ENCODE measurements around the gene PDP2.
"Not testable (repeated sequence)": the region's sequence is repeated elsewhere in the genome, so short reads cannot be mapped to it uniquely, and the experiment has no call there.

PDP2 gene

DNA sequence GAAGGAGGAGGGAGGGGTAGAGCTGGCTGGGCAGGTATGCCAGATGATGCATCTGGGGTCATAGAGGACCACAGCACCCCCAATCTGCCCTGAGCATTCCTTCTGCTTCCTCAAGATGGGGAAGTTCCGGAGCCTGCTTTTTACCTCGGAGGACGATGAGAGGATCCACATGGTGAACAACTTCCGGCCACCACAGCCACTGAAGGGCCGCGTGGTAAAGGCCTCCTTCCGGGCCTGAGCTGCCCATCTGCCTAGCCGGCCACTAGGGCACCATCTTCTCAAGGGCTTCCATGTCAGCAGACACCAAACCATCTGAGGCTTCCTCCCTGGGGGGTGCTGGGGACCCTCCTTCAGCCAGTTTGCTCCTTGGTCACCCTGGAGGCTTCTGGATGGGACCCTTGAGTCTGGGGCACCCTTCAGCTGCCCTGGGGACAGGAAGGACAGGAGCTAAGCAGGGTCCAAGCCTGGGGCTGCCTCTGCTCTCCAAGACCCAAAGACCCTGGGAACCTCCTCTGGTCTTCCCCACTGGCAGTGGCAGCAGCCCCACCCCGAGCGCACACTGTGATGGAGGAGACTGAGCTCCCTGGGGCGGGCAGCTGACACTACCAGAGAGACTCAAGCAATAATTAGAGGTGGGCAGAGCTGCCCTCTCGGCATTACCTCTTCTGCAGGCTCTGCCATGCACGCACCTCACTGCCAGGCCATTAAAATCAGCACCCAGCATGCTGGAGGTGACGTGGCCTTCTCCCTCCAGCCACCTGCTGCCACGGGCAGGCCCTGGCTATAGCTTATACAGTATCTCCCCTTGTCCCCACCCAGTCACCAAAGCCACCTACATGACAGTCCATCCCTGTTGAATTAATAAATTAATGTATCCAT lies 26.8 kb upstream of the PDP2 start:
- no peak for DNase-seq (ENCODE audit: extremely low read depth in 1 of 2, low read depth in 1 of 2)

DNA sequence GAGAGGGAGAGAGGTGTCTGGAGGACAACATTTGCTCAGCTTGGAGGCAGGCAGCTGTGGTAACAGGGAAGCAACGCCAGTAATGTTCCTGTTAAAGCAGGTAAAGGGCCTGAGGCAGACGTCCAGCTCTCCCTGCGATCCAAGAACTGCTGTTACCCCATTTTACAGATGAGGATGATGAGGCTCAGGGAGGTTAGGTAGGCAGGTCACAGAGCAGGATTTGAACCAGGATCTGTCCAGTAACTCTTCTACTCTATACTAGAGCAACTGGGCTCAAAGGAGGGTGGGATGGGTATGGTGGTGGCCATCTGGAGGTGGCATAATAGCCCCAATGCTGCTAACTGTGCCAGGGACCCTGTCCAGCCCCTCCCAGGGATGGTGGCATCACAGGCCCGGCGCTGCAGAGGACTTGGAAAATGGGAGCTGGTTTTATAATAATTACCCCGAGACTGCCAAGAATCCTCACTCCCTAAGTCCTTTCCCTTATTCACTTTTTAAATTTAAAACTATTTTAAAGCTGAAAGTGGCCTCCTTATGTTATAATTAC lies 24.1 kb upstream of the PDP2 start:
- DNase-seq (ENCODE audit: extremely low read depth in 1 of 2, low read depth in 1 of 2) = no peak

DNA sequence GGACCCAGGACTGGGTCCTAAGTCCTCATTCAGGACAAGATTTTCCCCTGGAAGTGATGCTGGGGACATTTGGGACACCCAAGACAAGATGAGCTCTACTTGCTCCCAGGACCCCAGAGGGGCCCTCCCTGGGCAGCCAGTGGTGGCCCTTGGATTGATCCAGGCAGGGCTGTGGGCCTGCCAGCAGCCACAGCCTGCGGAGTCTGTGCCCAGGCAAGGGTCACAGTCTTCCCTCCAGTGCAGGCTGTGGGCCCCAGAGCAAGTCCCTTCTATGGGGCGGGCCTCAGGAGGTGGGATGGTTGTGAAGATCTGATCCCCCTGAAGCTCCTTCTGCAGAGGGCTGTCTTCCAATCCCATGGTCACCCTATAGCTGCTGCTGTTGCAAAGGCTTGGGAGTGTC lies 23.5 kb upstream of the PDP2 start:
- no peak for DNase-seq (ENCODE audit: extremely low read depth in 1 of 2, low read depth in 1 of 2)

DNA sequence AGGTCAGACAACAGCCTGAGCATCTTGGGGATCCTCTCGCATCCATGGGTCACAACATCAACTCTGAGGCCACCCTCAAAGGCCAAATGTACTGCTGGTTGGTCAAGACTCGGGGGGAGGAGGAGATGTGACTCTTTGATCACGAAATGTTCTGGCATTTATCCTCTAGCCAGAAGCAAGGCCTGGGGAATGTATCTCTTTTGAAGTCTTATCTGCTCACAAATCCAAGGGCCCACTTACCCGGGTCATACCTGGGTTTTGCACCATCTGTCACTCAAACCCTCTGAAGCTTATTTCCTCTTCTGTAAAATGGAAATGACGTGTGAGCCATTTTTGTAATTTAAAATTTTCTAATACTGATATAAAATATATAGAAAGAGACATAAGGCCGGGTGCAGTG lies 22.9 kb upstream of the PDP2 start:
- DNase-seq (ENCODE audit: extremely low read depth in 1 of 2, low read depth in 1 of 2) = no peak

DNA sequence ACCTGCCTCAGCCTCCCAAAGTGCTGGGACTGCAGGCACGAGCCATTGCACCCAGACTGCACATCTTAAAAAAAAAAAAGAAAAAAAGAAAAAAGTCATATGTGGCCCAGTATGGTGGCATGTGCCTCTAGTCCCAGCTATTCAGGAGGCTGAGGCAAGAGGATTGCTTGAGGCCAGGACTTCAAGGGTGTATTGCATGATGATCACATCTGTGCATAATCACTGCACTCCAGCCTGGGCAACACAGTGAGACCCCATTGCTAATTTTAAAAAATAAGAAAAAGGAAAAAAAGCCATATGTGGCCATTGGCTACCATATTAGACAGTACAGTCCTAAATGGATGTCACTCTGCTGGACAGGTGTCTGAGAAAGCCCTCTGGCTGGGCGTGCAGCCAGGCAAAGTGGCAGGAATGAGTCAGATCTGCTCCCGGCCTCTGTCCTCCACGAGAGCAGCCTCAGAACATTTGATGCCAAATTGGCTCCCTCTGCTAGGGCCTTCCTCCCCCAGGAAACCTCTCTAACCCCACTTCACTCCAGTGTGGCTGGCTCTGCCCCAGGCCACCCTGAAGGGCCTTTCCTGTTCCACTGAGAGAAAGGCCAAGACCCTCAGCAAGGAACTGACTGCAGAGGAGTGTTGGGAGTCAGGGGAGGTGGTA lies 21.4 kb upstream of the PDP2 start:
- DNase-seq (ENCODE audit: extremely low read depth in 1 of 2, low read depth in 1 of 2) = no peak

DNA sequence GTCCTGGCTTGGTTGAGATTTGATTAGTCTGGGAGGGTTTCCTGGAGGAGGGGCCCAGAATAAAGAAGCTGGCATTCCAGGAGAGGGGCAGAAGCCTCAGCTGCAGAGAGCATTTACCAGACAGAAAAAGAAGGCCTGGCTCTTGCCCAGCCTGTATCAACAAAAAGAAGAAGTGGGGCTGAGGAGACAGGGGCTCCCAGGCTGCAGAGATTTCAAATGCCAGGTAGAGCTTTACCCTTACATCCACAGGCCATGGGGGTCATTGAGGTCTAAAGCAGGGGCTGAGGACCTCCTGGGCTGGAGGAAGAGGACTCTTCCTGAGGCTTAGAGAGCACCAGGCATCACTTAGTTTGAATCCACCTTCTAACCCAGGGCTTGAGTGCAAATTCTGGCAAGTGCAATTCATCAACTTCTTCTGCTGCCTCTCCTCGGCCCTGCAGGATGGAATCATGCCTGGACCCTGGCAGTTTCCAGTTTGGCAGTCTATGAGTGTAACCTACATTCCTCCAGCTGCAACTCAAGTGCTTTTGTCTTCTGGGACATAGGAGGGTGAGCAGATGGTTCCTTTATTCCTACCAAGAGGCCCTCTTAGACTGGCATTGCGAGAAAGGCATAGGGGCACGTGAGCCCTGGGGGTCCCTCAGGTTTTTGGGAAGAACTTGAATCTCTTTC lies 20.8 kb upstream of the PDP2 start:
- no peak for DNase-seq (ENCODE audit: extremely low read depth in 1 of 2, low read depth in 1 of 2)

DNA sequence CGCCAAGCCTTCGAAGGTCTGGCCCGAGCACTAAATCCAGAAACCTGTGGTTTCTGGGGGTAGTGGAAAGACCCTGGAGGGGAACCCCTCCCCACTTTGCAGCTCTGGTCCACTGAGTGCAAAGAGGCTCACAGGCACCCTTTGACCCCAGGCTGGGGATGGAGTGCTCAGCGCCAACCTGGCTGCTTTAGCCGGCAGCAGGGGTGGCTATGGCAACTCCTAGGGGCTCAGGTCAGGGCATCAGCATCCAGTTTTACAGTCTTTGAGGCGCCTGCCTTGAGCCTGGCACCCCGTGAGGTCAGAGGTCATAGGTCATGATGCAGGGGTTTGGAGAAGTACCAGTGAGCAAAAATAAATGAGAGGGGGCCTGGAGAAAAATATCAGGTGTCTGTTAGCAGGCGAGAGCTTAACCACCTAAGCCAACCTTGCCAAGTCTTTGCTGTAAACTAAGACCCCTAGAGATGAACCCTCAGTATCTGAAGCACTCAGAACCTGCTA lies 18.2 kb upstream of the PDP2 start:
- DNase-seq (ENCODE audit: extremely low read depth in 1 of 2, low read depth in 1 of 2) = no peak

DNA sequence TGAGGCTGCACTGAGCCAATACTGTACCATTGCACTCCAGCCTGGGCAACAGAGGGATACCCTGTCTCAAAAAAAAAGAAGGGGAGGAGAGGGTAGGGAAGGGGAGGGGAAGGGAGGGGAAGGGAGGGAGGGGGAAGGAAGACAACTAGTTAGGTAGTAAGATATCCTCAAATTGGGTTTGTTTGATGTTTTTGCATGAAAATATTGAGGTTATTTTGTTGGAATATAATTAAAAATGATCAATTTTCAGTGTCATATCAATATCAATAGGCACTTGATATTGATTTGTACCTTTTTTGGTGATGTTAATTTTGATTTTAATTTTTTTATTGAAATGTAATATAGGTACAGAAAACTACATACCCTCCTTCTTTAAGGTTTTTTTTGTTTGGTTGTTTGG lies 16.6 kb upstream of the PDP2 start:
- DNase-seq (ENCODE audit: extremely low read depth in 1 of 2, low read depth in 1 of 2) = no peak

DNA sequence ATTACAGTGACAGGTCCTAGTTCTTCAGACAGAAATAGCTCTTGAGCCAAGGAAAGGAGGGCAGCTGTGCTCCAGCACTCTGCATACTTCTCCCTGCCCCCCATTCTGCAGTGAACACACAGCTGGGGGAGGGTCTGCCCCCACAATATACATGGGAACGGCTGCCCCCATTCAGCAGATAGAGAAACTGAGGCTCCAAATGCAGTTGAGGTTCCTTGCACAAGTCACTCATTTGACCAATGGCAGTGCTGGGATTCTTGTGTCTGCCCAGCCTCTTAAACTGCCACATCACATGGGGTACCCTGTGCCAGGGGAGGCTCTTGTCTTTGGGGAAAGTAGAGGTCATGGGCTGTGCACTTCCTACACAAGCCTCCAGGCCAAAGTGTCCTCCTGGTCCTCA lies 10.9 kb upstream of the PDP2 start:
- no peak for DNase-seq (ENCODE audit: extremely low read depth in 1 of 2, low read depth in 1 of 2)

DNA sequence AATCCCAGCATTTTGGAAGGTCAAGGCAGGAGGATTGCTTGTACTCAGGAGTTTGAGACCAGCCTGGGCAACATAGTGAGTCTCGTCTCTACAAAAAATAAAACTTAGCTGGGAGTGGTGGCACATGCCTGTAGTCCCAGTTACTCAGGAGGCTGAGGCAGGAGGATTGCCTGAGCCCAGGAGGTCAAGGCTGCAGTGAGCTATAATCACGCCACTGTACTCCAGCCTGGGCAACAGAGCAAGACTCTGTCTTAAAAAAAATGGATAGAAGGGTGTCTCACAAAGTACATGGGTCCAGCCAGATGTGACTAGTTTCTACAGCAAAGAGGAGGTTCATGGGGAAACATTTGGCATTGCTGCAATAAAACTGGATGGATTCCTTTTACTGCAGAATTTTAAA lies 9.0 kb upstream of the PDP2 start:
- not testable (repeated sequence) for DNase-seq (ENCODE audit: extremely low read depth in 1 of 2, low read depth in 1 of 2)

DNA sequence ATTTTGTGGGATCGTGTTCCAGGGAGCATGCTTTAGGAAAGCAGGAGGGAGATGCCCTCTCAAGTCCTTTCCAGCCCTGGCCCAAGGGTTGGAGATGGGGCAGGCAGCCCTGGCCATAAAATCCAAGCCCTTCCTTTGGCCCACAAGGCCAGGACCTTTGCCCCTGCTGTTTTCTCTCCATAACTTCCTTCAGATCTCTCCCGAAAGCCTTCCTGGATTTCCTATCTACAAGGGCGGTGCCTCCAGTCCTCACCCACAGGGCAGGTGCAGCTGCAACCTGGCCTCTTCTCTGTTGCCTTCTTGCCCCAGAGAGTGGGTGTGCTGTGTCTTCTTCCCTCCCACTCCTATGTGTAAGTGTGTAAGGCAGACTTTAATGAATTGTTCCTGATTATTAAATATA lies 8.5 kb upstream of the PDP2 start:
- DNase-seq (ENCODE audit: extremely low read depth in 1 of 2, low read depth in 1 of 2) = no peak

DNA sequence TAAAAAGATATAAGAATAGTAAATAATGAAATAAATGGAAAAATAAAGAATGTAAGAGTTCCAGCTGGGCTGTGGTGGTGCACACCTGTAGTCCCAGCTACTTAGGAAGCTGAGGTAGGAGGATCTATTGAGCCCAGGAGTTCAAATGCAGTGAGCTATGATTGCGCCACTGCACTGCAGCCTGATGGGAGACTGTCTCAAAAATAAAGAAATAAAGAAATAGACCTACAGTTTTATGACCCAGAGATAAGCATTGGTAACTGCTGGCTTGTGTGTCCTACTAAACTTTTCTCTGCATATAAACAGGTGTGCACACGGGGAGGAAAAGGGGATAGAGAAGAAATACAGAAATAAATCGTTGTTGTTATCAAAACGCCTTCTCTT lies 7.8 kb upstream of the PDP2 start:
- no peak for DNase-seq (ENCODE audit: extremely low read depth in 1 of 2, low read depth in 1 of 2)

DNA sequence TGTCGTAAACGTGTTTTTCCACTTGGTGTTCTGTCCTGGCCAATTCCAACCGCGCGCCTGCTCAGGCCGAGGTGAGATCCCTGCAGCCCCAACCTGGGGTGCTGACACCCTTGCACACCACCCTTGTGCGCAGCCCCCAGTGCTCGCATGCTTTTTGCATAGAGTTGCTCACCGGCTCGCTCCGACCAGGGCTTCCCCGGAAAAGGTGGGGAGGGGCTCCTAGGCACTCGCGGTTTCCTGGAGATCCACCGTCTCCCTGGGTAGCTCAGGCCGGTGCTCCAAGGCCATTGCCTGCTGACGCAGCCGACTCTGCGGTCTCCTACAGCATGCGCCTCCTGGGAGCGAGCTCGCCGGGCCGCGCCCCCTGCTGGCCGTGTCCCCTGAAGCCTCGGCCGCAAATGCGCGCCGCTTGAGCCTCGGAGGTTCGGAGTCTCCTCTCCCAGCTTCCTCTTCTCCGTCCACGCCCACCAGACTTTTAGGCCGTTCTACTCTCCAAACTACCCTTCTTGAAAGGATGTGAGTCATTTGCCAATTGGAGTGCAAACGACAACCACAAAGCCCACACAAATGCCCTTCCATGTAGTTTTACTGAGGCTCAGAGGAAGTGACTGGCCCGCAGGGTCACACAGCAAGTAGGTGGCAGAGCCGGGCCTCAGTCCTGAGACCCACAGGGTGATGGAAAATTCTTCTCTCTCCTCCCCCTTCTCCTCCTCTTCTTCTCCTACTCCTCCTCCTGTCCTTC lies 7.2 kb upstream of the PDP2 start:
- DNase-seq (ENCODE audit: extremely low read depth in 1 of 2, low read depth in 1 of 2) = peak; percentile 75 to 82

DNA sequence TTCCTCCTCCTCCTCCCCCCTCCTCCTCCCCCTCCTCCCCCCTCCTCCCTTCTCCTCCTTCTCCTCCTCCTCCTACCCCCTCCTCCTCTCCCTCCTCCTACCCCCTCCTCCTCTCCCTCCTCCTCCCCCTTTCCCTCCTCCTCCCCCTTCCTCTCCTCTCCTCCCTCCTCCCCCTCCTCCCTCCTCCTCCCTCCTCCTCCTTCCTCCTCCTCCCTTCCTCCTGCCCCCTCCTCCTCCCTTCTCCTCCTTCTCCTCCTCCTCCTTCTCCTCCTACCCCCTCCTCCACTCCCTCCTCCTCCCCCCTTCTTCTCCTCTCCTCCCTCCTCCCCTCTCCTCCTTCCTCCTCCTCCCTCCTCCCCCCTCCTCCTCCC lies 6.6 kb upstream of the PDP2 start:
- DNase-seq (ENCODE audit: extremely low read depth in 1 of 2, low read depth in 1 of 2) = no peak

DNA sequence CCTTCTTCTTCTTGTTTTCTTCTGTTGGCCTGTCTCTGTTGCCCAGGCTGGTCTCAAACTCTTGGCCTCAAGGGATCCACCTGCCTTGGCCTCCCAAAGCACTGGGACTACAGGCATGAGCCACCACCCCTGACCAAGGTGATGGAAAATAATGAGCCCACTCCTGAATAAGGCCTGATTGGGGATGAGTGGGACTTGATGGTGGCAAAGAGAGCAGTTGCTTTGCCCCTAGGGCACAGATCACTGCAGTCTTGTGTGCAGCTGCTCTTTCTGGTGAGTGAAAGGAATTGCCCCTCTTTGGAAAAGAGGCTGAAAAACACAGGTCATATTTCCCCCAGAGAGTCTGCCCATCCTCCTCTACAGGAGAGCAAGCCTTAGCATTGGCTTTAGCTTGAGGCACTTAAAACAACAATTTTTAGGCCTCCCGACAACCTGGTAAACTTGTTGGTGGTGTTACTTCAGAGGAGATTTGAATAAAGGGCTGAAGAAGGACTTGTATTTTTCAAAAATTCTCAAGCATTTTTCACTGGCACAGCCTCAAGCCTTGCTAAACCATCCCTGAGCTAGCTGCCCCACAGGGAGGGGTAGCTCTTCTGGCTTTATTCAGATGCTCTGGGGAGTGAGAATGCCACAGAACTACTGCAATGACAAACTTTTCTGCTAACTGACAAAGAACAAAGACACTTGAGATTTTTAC lies 6.1 kb upstream of the PDP2 start:
- no peak for DNase-seq (ENCODE audit: extremely low read depth in 1 of 2, low read depth in 1 of 2)

DNA sequence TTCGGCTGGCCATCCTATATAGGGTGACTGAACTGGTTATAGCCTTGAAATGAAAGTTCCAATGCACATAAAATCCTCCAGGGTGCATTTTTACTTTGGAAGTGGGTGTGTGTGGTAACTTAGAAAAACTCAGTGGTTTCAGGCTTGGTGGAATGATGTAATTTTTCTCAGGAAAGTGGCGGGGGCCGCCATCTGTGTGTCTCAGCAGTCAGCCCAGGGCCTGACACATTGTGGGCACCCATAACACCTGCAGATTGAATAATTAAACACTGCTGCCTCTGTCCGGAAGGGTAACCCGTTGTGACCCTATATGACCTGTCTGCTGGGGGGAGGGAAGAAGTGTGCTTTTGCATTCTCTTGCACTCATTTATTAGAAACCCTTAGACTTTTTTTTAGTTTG lies 2.2 kb upstream of the PDP2 start:
- DNase-seq (ENCODE audit: extremely low read depth in 1 of 2, low read depth in 1 of 2) = no peak

DNA sequence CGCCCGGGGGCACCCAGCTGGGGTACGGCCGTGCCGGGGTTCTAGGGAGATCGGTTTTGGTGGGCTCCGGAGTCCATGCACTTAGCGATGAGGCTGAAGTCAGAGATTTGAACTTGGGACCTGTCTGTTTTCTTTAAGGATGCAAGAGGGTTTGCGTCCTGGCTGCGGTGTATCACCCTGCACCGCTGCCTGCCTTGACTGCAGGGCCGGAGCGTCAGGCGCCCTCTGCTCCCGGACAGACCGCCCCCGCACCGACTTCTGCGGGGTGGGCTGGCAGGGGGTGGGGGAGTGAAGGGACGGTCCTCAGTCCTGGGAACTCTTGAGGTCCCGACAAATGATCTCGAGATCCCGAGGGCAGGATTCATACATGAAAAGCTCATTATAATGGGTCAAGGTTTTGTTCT lies 701 bp downstream of the PDP2 start:
- no peak for DNase-seq (ENCODE audit: extremely low read depth in 1 of 2, low read depth in 1 of 2)

DNA sequence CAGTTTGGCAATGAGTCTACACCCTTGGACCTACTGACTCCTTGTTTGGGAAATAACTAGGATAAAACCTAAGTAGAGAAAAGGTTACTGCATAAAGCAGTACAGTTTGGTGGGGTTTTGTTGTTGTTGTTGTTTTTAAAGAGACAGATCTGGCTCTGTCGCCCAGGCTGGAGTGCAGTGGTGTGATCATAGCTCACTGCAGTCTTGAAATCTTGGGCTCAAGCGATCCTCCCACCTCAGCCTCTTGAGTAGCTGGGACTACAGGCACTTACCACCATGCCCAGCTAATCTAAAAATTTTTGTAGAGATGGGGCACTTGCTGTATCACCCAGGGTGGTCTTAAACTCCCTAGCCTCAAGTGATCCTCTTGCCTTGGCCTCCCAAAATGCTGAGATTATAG lies 1.2 kb downstream of the PDP2 start:
- DNase-seq (ENCODE audit: extremely low read depth in 1 of 2, low read depth in 1 of 2) = no peak

DNA sequence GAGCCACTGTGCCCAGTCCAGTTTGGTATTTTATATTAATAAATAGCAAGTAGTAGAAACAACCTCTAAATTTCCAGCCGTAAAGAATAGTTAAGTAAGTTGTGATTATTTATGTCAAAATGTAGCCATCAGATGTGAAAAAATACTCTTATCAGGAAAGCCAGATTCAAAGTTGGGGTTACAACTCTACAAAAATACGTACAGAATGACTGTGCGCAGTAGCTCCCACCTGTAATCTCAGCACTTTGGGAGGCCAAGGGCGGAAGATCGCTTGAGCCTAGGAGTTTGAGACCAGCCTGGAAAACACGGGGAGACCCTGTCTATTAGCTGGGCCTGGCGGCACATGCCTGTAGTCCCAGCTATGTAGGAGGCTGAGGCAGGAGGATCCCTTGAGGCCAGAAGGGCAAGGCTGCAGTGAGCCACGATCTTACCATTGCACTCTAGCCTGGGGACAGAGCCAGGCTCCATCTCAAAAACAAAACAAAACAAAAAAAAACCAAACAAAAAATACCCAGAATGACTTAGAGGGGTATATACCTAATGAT lies 1.7 kb downstream of the PDP2 start:
- no peak for DNase-seq (ENCODE audit: extremely low read depth in 1 of 2, low read depth in 1 of 2)

DNA sequence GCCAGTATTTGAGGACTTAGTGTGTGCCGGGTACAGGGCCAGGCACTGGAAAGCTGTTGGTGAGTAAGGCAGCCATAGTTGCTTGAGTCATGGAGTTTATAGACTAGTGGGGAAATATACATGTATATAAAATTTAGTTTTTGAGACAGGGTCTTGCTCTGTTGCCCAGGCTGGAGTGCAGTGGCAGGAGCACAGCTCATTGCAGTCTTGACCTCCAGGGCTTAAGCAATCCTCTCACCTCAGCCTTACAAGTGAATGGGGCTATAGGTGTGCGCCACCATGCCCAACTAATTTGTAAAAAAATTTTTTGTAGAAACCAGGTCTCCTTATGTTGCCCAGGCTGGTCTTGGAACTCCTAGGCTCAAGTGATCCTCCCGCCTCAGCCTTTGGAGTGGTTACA lies 2.4 kb downstream of the PDP2 start:
- DNase-seq (ENCODE audit: extremely low read depth in 1 of 2, low read depth in 1 of 2) = no peak
